BJ (cell line): ENCODE data around the gene PARD3B. TPM values are rescaled to one million over a fixed set of nuclear protein-coding genes. Genes with fewer than 3 reads are reported as not detected.

Experiments
- CTCF ChIA-PET: fragments of 350-600 bp; formaldehyde crosslinking; extraction: SDS; loops from one replicate; lab custom pipeline; 2021; ENCODE audit warnings: antibody characterized with exemption, inconsistent platforms; lab: Yijun Ruan, JAX
- POLR2A ChIA-PET: fragments of 300-600 bp; sonication (Branson Sonifier 250); formaldehyde crosslinking; extraction: SDS; loops from one replicate; lab custom pipeline; 2021; ENCODE audit warnings: antibody characterized with exemption; lab: Charles Lee
- DNase-seq: peaks from one replicate; pipeline ENCODE4 v3.0.0-alpha.2; 2011; ENCODE audit warnings: low read depth
- H3K27me3 ChIP-seq: 2 replicates; pipeline ENCODE4 v1.6.0; 2011; ENCODE audit warnings: low read length; ENCODE audit not compliant: control insufficient read depth, insufficient read depth
- H3K36me3 ChIP-seq: 2 replicates; pipeline ENCODE4 v1.5.1; 2011; ENCODE audit warnings: low read length; ENCODE audit not compliant: control insufficient read depth, insufficient read depth
- H3K4me3 ChIP-seq: 2 replicates; pipeline ENCODE4 v1.5.1; 2011; ENCODE audit warnings: low read depth, mild to moderate bottlenecking, control low read depth, low read length
- CTCF ChIP-seq: IDR thresholded peaks from 2 replicates; pipeline ENCODE4 v1.5.1; 2011; ENCODE audit warnings: low read depth, mild to moderate bottlenecking, control low read depth, inconsistent platforms, low read length, moderate library complexity; ENCODE audit not compliant: insufficient read depth
- polyA plus RNA-seq: library from polyadenylated mRNA; depleted of rRNA; stranded (reverse); fragments of >200 nt; gene quantifications from 2 replicates; pipeline ENCODE4 v1.2.3, GENCODE V29; 2011

Gene PARD3B
- polyA plus RNA-seq, 1 experiment = 7.1 TPM

- Histone ChIP-seq H3K4me3 (no peak overlapping the region), H3K27me3 (no peaks in the 10 kb centered on the region), H3K36me3 (no peaks in the 10 kb centered on the region)
- TF ChIP-seq CTCF = no peak
- ChIA-PET POLR2A (no interaction called here), CTCF (no interaction called here)
- no peak for DNase-seq
Measured at GRCh38 chr2:204791230-204791629, 246.0 kb downstream of the PARD3B start.

GRCh38 chr2:204794624-204795023 is 249.3 kb downstream of the PARD3B start:
- H3K4me3 ChIP-seq = no peak overlapping the region
- H3K27me3 ChIP-seq = no peaks in the 10 kb centered on the region
- DNase-seq = no peak
- ChIA-PET CTCF (no interaction called here), POLR2A (no interaction called here)
- no peak for TF ChIP-seq CTCF
- H3K36me3 ChIP-seq = no peaks in the 10 kb centered on the region

GRCh38 chr2:204795156-204795555 is 249.9 kb downstream of the PARD3B start:
- ChIA-PET POLR2A (no interaction called here), CTCF (no interaction called here)
- H3K4me3 ChIP-seq = no peak overlapping the region
- no peak for TF ChIP-seq CTCF
- H3K27me3 ChIP-seq = no peaks in the 10 kb centered on the region
- DNase-seq = no peak
- H3K36me3 ChIP-seq = no peaks in the 10 kb centered on the region

- Histone ChIP-seq H3K4me3 (no peak overlapping the region), H3K27me3 (no peaks in the 10 kb centered on the region), H3K36me3 (no peaks in the 10 kb centered on the region)
- ChIA-PET POLR2A (no interaction called here), CTCF (no interaction called here)
- DNase-seq = no peak
- TF ChIP-seq CTCF = no peak
Measured at GRCh38 chr2:204796581-204796980, 251.3 kb downstream of the PARD3B start.

GRCh38 chr2:204799791-204800190 is 254.5 kb downstream of the PARD3B start:
- H3K36me3 ChIP-seq = no peaks in the 10 kb centered on the region
- TF ChIP-seq CTCF = no peak

More at GRCh38 chr2:204799791-204800190, 254.5 kb downstream of the PARD3B start:
- ChIA-PET POLR2A (no interaction called here), CTCF (no interaction called here)
- Histone ChIP-seq H3K4me3 (no peak overlapping the region), H3K27me3 (no peaks in the 10 kb centered on the region)
- DNase-seq = no peak
